ENCODE results near the gene PDE1C. TPM values are rescaled to one million over a fixed set of nuclear protein-coding genes. Genes with fewer than 3 reads are reported as not detected.

PDE1C gene
- total RNA-seq, 1 donor from 2014 or later: 54.6 TPM

DNA sequence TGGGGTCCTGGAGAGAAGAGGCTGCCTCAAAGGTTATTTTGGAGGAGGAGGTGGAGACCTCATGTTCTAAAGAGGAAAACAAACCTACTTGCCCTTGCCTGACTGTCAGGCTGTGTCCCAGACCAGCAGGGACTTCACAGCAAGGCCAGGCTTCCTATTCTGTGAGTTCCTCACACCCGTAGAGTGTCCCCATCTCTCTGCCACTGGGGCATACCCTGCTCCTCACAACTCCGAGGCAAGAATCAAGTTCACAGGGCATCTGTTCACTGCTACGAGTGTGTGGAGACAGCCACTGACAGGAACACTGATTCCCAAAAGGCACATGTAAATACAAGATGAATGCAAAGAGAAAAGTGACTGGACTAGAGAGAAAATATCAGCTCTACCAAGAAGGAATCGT is 38.0 kb downstream of the PDE1C start:
- Mint-ChIP-seq H3K4me3 (ENCODE audit: unreplicated experiment) (no peak overlapping the region), H3K4me1 (ENCODE audit: low read depth) (peaks cover 34% of the 10 kb centered on the region)

DNA sequence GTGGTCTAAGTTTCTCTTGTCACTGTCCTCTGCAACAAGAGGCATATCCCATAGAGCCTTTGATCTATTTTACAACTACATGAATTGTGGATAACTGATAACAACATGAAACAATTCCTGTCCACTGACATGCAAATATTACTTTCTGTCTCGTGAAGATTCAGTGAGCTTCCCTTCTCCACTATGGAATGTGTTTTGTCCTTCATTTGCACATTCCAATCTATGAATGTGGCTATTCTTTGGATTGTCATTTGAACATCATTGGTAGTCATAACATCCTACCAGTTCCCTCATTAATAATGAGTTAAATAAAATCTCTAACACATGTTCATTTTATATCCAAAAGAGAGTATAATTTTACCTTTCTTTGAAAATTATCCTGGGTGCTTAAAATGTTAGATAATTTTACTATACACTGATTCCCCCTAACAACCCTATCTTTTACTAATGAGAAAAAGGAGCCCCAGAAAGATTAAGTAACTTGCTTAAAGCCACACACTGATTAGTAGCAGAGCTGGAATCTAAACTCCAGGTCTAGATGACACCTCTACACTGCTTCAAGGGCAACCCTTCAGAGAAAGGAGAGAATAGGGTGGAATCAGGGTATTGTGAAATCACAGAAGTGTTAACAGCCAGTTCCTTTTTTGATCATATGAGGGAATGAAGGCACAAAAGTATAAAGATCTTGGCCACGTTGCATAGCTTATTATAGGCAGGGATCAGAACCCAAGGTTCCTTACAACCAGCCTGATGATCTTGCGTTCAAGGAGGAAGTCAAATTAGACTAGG is 39.1 kb downstream of the PDE1C start:
- peaks cover 29% of the 10 kb centered on the region for H3K4me1 Mint-ChIP-seq (ENCODE audit: low read depth)
- DNase-seq (ENCODE audit: low spot score): no peak
- H3K27me3 Mint-ChIP-seq (ENCODE audit: low read depth): no peaks in the 10 kb centered on the region
- TF ChIP-seq, protein P1, sequence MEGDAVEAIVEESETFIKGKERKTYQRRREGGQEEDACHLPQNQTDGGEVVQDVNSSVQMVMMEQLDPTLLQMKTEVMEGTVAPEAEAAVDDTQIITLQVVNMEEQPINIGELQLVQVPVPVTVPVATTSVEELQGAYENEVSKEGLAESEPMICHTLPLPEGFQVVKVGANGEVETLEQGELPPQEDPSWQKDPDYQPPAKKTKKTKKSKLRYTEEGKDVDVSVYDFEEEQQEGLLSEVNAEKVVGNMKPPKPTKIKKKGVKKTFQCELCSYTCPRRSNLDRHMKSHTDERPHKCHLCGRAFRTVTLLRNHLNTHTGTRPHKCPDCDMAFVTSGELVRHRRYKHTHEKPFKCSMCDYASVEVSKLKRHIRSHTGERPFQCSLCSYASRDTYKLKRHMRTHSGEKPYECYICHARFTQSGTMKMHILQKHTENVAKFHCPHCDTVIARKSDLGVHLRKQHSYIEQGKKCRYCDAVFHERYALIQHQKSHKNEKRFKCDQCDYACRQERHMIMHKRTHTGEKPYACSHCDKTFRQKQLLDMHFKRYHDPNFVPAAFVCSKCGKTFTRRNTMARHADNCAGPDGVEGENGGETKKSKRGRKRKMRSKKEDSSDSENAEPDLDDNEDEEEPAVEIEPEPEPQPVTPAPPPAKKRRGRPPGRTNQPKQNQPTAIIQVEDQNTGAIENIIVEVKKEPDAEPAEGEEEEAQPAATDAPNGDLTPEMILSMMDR (IDR thresholded peaks at IDR 0.05): no peak
- H3K9me3 Mint-ChIP-seq (ENCODE audit: low read depth): no peaks in the 10 kb centered on the region
- peaks cover 7% of the 10 kb centered on the region for H3K36me3 Mint-ChIP-seq (ENCODE audit: low read depth)
- no peak overlapping the region for H3K27ac Mint-ChIP-seq (ENCODE audit: unreplicated experiment)
- no peak overlapping the region for H3K4me3 Mint-ChIP-seq (ENCODE audit: unreplicated experiment)

More for the DNA sequence above, 38.0 kb downstream of the PDE1C start:
- peaks cover 7% of the 10 kb centered on the region for H3K36me3 Mint-ChIP-seq (ENCODE audit: low read depth)
- H3K9me3 Mint-ChIP-seq (ENCODE audit: low read depth): no peaks in the 10 kb centered on the region
- DNase-seq (ENCODE audit: low spot score): no peak
- H3K27ac Mint-ChIP-seq (ENCODE audit: unreplicated experiment): no peak overlapping the region
- H3K27me3 Mint-ChIP-seq (ENCODE audit: low read depth): no peaks in the 10 kb centered on the region
- TF ChIP-seq, protein P1 (IDR thresholded peaks at IDR 0.05): no peak

DNA sequence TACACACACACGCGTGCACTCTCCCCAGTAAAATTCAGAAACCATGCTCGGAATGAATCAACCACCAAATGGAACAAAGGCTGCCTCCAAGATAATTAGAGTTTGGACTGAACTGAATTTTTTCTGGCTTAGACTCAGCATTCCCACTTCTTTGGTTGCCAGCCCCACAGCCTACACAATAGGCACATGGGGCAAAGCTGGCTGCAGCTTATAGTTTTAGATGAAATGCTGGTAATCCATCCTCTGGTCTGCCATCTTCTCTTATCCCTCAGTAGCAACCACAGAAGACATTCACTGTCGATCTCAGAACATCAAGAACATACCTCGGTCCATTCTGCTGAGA is 44.2 kb downstream of the PDE1C start:
- no peaks in the 10 kb centered on the region for H3K27me3 Mint-ChIP-seq (ENCODE audit: low read depth)
- H3K36me3 Mint-ChIP-seq (ENCODE audit: low read depth): peaks cover 15% of the 10 kb centered on the region

DNA sequence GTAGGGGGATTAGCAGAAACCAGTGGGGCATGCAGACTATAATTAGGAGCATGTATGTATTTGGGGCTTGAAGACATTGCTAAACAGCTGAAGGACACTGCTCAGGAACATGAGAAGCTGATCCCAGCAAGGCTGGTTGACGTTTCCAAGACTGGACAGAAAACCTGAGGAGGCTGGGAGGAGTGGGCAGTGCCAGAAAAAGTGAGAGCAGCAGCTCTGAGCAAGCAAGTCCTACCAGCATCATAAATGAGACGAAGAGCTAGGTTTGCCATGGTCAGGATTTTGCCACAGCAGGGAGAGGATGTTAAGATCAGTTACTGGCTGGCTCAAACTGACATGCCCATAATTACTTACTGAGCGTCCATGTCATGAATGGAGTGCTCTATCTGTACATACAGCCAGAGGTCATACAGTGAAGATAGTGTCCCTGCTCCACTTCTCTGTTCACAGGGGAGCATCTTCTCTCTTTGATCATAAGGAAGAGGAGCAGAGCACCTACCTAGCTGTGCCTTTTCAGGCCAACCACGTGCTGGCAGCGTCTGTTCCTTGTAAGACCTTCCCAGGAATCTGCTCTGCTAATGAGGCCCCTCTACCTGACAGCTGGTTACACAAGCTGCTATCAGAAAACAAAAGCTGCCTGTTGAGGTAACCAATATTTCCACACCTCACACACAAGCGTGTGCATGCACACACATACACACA is 44.7 kb downstream of the PDE1C start:
- no peaks in the 10 kb centered on the region for H3K27me3 Mint-ChIP-seq (ENCODE audit: low read depth)
- H3K4me1 Mint-ChIP-seq (ENCODE audit: low read depth): peaks cover 34% of the 10 kb centered on the region
- H3K9me3 Mint-ChIP-seq (ENCODE audit: low read depth): no peaks in the 10 kb centered on the region
- H3K4me3 Mint-ChIP-seq (ENCODE audit: unreplicated experiment): no peak overlapping the region
- no peak for DNase-seq (ENCODE audit: low spot score)
- TF ChIP-seq, protein P1 (IDR thresholded peaks at IDR 0.05): no peak
- H3K36me3 Mint-ChIP-seq (ENCODE audit: low read depth): peaks cover 15% of the 10 kb centered on the region
- H3K27ac Mint-ChIP-seq (ENCODE audit: unreplicated experiment): no peak overlapping the region

More for the DNA sequence above, 44.2 kb downstream of the PDE1C start:
- TF ChIP-seq, protein P1 (IDR thresholded peaks at IDR 0.05): no peak
- Mint-ChIP-seq H3K27ac (ENCODE audit: unreplicated experiment) (no peak overlapping the region), H3K9me3 (ENCODE audit: low read depth) (no peaks in the 10 kb centered on the region), H3K4me3 (ENCODE audit: unreplicated experiment) (no peak overlapping the region), H3K4me1 (ENCODE audit: low read depth) (peaks cover 33% of the 10 kb centered on the region)
- no peak for DNase-seq (ENCODE audit: low spot score)

DNA sequence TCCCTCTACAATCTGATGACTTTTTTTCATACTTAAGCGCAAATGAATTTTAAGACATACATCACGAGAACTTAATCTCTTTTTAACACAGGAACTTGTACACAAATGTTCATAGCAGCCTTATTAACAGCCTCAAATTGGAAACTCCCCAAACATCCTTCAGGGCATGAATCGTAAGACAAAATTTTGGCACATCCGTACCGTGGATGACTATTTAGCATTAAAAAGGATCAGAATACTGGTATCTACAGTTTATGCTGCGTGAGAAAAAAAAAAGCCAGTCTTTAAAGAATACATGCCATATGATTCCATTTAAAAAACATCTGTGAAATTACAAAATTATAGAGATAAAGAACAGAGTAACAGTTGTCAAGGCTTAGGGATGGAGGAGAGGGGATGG is 46.8 kb downstream of the PDE1C start:
- TF ChIP-seq, protein P1 (IDR thresholded peaks at IDR 0.05): no peak
- Mint-ChIP-seq H3K36me3 (ENCODE audit: low read depth) (peaks cover 15% of the 10 kb centered on the region), H3K27me3 (ENCODE audit: low read depth) (no peaks in the 10 kb centered on the region), H3K4me1 (ENCODE audit: low read depth) (peaks cover 51% of the 10 kb centered on the region), H3K4me3 (ENCODE audit: unreplicated experiment) (no peak overlapping the region), H3K9me3 (ENCODE audit: low read depth) (peaks cover under 1% of the 10 kb centered on the region), H3K27ac (ENCODE audit: unreplicated experiment) (no peak overlapping the region)
- DNase-seq (ENCODE audit: low spot score): no peak
